ENCODE measurements around the gene GNB2. TPM values are rescaled to one million over a fixed set of nuclear protein-coding genes. Genes with fewer than 3 reads are reported as not detected.
"Not testable (repeated sequence)": the region's sequence is repeated elsewhere in the genome, so short reads cannot be mapped to it uniquely, and the experiment has no call there.

The GNB2 gene
- polyA plus RNA-seq, 1 experiment, result 68.4 TPM

DNA sequence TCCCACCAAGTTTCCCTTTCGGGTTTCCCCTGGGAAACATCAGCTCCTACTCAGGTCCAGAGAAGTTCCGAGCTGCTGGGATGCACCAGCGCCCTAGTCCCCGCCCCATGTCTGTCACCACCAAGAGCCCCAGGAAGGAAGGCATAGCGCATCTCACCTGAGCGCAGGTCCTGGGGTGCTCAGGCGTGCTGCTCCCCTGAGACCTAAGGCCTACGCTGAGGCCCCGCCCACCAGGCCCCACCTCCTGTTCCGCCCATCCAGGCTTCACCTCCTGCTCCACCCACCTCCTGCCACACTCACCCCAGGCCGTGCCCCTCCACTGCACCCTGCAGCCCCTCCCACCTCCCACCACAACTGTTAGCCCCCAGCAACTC, 31.0 kb upstream of the GNB2 start:
- TF ChIP-seq, protein P1, sequence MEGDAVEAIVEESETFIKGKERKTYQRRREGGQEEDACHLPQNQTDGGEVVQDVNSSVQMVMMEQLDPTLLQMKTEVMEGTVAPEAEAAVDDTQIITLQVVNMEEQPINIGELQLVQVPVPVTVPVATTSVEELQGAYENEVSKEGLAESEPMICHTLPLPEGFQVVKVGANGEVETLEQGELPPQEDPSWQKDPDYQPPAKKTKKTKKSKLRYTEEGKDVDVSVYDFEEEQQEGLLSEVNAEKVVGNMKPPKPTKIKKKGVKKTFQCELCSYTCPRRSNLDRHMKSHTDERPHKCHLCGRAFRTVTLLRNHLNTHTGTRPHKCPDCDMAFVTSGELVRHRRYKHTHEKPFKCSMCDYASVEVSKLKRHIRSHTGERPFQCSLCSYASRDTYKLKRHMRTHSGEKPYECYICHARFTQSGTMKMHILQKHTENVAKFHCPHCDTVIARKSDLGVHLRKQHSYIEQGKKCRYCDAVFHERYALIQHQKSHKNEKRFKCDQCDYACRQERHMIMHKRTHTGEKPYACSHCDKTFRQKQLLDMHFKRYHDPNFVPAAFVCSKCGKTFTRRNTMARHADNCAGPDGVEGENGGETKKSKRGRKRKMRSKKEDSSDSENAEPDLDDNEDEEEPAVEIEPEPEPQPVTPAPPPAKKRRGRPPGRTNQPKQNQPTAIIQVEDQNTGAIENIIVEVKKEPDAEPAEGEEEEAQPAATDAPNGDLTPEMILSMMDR (IDR thresholded peaks at IDR 0.05; ENCODE audit: low read depth, low read length), result no peak
- H3K4me3 ChIP-seq (ENCODE audit: low read depth, low read length), result no peak overlapping the region
- ChIA-PET CTCF (no interaction called here), POLR2A (interaction anchor here (0.6 kb wide), 1 partner anchor 9 kb away, joined by 8 read pairs; no protein-coding TSS in a partner anchor)
- no peak overlapping the region for H3K27ac ChIP-seq (ENCODE audit: low read depth, low read length)
- DNase-seq (ENCODE audit: low read depth, low spot score), result no peak
- H3K9me3 ChIP-seq (ENCODE audit: control insufficient read depth, insufficient read depth, low read length), result no peaks in the 10 kb centered on the region
- H3K27me3 ChIP-seq (ENCODE audit: control insufficient read depth, insufficient read depth, low read length), result peaks cover 16% of the 10 kb centered on the region

DNA sequence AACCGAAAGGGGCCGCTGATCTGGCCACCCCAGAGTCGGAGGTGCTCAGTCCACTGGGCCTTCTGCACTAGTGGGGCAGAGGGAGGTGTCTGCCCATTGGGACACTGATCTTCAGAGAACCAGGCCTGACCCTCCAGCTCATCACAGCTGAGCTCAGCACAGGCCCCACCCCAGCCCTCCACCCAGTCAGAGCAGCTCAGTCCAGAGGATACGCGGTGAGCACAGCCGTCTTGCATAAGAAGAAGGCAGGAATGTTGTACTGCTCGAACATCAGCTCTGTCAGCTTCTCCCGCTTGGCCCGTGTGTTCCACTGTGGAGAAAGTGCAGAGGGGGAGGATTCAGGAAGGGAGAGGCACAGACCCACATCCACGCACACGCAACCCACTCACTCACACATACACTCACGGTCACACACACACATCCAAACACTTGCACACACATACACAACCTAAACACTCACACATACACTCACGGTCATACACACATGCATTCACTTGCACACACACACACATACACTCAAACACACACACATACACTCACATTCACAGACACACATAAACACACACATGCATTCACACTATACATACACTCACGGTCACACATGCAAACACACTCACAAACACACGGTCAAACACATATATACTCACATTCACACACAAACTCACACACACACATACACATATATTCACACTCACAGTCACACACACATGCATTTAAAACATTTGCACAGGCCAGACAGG, 23.5 kb upstream of the GNB2 start:
- peaks cover 10% of the 10 kb centered on the region for H3K27me3 ChIP-seq (ENCODE audit: control insufficient read depth, insufficient read depth, low read length)
- CTCF ChIA-PET, result no interaction called here
- H3K9me3 ChIP-seq (ENCODE audit: control insufficient read depth, insufficient read depth, low read length), result no peaks in the 10 kb centered on the region; the same call in 1 of the 2 replicates
- POLR2A ChIA-PET, result interaction anchor here (0.8 kb wide), 1 partner anchor 1505 kb away, joined by 5 read pairs; no protein-coding TSS in a partner anchor
- no peak overlapping the region for H3K27ac ChIP-seq (ENCODE audit: low read depth, low read length)
- TF ChIP-seq, protein P1 (IDR thresholded peaks at IDR 0.05; ENCODE audit: low read depth, low read length), result no peak
- no peak for DNase-seq (ENCODE audit: low read depth, low spot score)
- H3K4me3 ChIP-seq (ENCODE audit: low read depth, low read length), result no peak overlapping the region

DNA sequence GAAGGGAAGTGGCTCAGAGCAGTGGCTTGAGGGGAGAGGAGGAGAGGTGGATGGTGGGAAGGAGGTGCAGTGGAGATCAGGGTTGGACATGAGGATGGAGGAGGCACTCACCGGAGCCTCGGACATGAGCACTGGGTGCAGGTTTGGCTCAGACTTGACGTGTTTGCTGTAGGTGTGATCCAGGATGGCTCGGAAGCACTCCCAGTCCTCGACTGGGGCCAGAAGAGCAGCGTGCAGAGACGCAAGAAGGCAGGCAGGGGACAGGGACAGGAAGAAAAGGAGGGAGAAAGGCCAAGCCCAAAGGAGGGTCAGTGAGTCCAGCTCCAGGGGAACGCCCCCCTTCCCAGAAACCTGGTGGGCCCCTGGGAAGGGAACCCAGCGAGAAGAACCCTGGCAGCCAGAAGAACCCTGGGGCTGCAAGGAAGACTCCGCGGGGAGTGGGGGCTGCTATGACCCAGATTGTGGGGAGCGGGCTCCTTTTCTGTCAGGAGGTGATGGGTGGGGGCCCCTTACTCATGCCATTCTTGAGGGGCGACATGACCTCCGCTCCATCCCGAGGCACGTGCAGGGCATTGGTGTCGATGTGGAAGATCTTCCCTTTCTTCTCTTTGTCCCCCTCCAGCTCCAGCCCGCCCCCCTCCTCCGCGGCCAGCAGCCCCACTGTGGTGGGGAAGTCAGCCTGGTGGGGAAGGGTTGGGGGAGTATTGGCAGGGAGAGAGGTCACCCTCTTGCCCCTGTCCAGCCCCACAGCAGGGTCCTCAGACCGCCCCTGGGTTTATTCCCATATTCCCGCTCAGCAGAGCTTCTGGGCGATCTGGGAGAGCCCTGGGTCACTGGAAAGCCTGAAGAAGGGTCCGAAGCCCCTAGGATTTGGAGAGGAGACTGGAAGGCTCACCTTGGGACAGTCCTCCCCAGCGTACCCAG, 18.4 kb upstream of the GNB2 start:
- ChIA-PET POLR2A (no interaction called here), CTCF (no interaction called here)
- no peak overlapping the region for H3K4me3 ChIP-seq (ENCODE audit: low read depth, low read length)
- H3K9me3 ChIP-seq (ENCODE audit: control insufficient read depth, insufficient read depth, low read length), result peaks cover 11% of the 10 kb centered on the region; the same call in 1 of the 2 replicates
- peaks cover 23% of the 10 kb centered on the region for H3K27me3 ChIP-seq (ENCODE audit: control insufficient read depth, insufficient read depth, low read length)
- DNase-seq (ENCODE audit: low read depth, low spot score), result no peak
- TF ChIP-seq, protein P1 (IDR thresholded peaks at IDR 0.05; ENCODE audit: low read depth, low read length), result no peak
- no peak overlapping the region for H3K27ac ChIP-seq (ENCODE audit: low read depth, low read length)

DNA sequence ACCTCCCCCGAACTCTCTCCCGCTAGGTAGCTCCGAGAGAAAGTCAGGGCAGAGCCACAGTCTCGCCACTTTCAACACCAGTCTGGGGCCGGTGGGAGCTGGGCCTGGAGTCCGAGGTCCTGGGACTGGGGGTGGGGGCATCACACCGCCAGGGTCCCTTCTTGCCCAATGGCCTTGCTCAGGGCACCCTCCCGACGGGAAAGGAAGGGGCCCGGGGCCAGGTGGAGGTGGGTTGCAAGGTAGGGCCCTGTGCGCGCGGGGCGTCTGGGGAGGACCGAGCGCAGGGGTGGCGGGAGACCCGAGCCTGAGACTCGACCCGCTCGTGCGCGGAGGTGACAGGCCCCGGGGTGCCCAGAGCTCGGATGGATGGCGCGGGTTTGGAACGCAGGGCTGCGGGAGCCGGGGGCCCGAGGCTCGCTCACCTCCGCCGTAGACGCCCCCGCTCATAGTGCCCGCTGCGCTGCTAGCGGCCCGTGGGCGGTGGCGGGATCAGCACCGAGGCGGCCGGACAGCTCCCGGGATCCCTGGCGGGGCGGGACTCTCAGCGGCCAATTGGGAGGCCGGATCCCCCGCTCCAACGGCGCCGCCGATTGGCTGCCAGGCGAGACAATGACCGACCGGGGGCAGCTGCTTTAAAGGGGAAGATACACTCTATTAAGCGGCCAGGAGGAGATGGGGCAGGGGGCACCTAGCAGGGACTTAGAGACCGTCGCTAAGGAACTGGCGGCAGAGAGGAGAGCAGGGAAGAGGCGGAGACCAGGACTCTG, 17.4 kb upstream of the GNB2 start, which contains the start of gene ACTL6B:
ACTL6B (minus strand) TSS at position 541 of the 767 bp plus-strand sequence; CDS start at position 447, 94 bp downstream.
- H3K27me3 ChIP-seq (ENCODE audit: control insufficient read depth, insufficient read depth, low read length), result peaks cover 23% of the 10 kb centered on the region
- H3K9me3 ChIP-seq (ENCODE audit: control insufficient read depth, insufficient read depth, low read length), result peaks cover 11% of the 10 kb centered on the region; the same call in 1 of the 2 replicates
- no peak for DNase-seq (ENCODE audit: low read depth, low spot score)
- H3K4me3 ChIP-seq (ENCODE audit: low read depth, low read length), result no peak within 1 kb of the TSS
- TF ChIP-seq, protein P1 (IDR thresholded peaks at IDR 0.05; ENCODE audit: low read depth, low read length), result no peak
- CTCF ChIA-PET, result interaction anchor here (0.8 kb wide), 1 partner anchor 35 kb away, joined by 3 read pairs; no protein-coding TSS in a partner anchor
- H3K27ac ChIP-seq (ENCODE audit: low read depth, low read length), result no peak within 1 kb of the TSS
- POLR2A ChIA-PET, result no interaction called here

DNA sequence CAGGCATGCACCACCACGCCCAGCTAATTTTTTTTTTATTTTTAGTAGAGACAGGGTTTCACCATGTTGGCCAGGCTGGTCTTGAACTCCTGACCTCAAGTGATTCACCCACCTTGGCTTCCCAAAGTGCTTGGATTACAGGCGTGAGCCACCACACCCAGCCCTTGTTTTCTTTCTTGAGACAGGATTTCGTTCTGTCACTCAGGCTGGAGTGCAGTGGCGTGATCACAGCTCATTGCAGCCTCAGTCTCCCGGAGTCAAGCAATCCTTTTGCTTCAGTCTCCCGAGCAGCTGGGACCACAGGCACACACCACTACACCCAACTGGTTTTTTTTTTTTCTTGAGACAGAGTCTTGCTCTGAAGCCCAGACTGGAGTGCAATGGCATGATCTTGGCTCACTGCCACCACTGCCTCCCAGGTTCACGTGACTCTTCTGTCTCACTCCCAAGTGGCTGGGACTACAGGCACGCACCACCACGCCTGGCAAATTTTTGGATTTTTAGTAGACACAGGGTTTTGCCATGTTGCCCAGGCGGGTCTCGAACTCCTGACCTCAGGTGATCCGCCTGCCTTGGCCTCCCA, 11.3 kb upstream of the GNB2 start:
- H3K9me3 ChIP-seq (ENCODE audit: control insufficient read depth, insufficient read depth, low read length); POLR2A ChIA-PET; CTCF ChIA-PET; H3K4me3 ChIP-seq (ENCODE audit: low read depth, low read length); DNase-seq (ENCODE audit: low read depth, low spot score); H3K27ac ChIP-seq (ENCODE audit: low read depth, low read length): not testable (repeated sequence)
- peaks cover 19% of the 10 kb centered on the region for H3K27me3 ChIP-seq (ENCODE audit: control insufficient read depth, insufficient read depth, low read length)
